Measurements from ENCODE around the gene LY6G5C. TPM values are rescaled to one million over a fixed set of nuclear protein-coding genes. Genes with fewer than 3 reads are reported as not detected.

LY6G5C gene
- total RNA-seq, 2 experiments from 2014 or later: 2.3 to 2.4 TPM

- Mint-ChIP-seq H3K36me3 (peaks cover 52% of the 10 kb centered on the region), H3K4me1 (peaks cover 51% of the 10 kb centered on the region)
- peak; percentile 85 for DNase-seq
Observed at GRCh38 chr6:31652925-31653724, 27.7 kb downstream of the LY6G5C start.

DNA sequence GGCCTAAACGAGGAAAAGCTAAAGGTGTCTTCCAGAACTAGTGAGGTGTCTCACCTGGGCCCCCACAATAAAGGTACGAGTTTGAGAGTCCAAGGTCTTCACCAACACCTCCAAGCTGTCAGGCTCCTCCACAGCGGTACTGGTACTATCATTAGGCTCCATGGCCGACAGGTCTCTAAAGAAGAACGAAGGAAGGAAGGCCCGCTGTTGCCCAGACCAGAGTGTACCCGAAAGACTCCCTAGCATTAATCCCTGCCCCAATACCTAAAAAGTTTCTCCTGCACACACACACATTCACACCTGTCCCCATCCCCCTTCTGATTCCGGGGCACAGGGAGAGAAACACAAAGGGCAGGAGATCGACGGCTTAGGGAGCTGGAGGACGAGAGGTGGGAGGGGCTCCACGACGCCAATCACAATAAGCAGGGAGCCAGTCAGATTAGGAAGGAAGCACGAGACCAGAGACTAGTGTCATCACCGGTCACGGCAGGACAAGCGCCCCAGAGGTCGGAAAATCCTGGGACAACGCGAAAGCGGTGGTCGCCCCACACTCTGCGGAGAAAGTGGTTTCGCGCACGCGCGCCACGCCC is 29.2 kb downstream of the LY6G5C start:
- Mint-ChIP-seq H3K4me1 (peaks cover 41% of the 10 kb centered on the region), H3K36me3 (peaks cover 47% of the 10 kb centered on the region)

More at GRCh38 chr6:31652925-31653724, 27.7 kb downstream of the LY6G5C start:
- Mint-ChIP-seq H3K9me3 (no peaks in the 10 kb centered on the region), H3K27ac (peak overlapping the region; percentile 100), H3K27me3 (peaks cover 6% of the 10 kb centered on the region), H3K4me3 (peak overlapping the region; percentile 98)

GRCh38 chr6:31645325-31645724 is 35.5 kb downstream of the LY6G5C start:
- no peak overlapping the region for H3K4me3 Mint-ChIP-seq
- H3K4me1 Mint-ChIP-seq: peaks cover 21% of the 10 kb centered on the region
- peaks cover 25% of the 10 kb centered on the region for H3K36me3 Mint-ChIP-seq
- H3K27me3 Mint-ChIP-seq: no peaks in the 10 kb centered on the region
- H3K27ac Mint-ChIP-seq: peak overlapping the region; percentile 25
- no peak for DNase-seq
- H3K9me3 Mint-ChIP-seq: no peaks in the 10 kb centered on the region

More for the DNA sequence above, 29.2 kb downstream of the LY6G5C start:
- H3K4me3 Mint-ChIP-seq: peak overlapping the region; percentile 98
- no peaks in the 10 kb centered on the region for H3K9me3 Mint-ChIP-seq
- no peak for DNase-seq
- H3K27ac Mint-ChIP-seq: peak overlapping the region; percentile 100
- H3K27me3 Mint-ChIP-seq: peaks cover 6% of the 10 kb centered on the region

- no peaks in the 10 kb centered on the region for H3K9me3 Mint-ChIP-seq
- no peaks in the 10 kb centered on the region for H3K27me3 Mint-ChIP-seq
- H3K4me1 Mint-ChIP-seq: peaks cover 19% of the 10 kb centered on the region
- H3K27ac Mint-ChIP-seq: no peak overlapping the region
- DNase-seq: no peak
- no peak overlapping the region for H3K4me3 Mint-ChIP-seq
- peaks cover 15% of the 10 kb centered on the region for H3K36me3 Mint-ChIP-seq
Observed at GRCh38 chr6:31643818-31644454, 36.9 kb downstream of the LY6G5C start.

GRCh38 chr6:31642798-31643570 is 37.9 kb downstream of the LY6G5C start:
- H3K4me1 Mint-ChIP-seq: peaks cover 18% of the 10 kb centered on the region
- H3K36me3 Mint-ChIP-seq: peaks cover 14% of the 10 kb centered on the region
- H3K4me3 Mint-ChIP-seq: no peak overlapping the region
- H3K27me3 Mint-ChIP-seq: no peaks in the 10 kb centered on the region
- no peak for DNase-seq
- no peak overlapping the region for H3K27ac Mint-ChIP-seq
- H3K9me3 Mint-ChIP-seq: no peaks in the 10 kb centered on the region

GRCh38 chr6:31641370-31641769 is 39.5 kb downstream of the LY6G5C start:
- DNase-seq: no peak
- Mint-ChIP-seq H3K4me3 (no peak overlapping the region), H3K36me3 (peaks cover 13% of the 10 kb centered on the region), H3K4me1 (peaks cover 18% of the 10 kb centered on the region), H3K27me3 (no peaks in the 10 kb centered on the region), H3K27ac (no peak overlapping the region), H3K9me3 (no peaks in the 10 kb centered on the region)

- Mint-ChIP-seq H3K4me3 (no peak overlapping the region), H3K9me3 (no peaks in the 10 kb centered on the region), H3K4me1 (peaks cover 18% of the 10 kb centered on the region), H3K27ac (peak overlapping the region; percentile 48), H3K27me3 (no peaks in the 10 kb centered on the region), H3K36me3 (peaks cover 13% of the 10 kb centered on the region)
- no peak for DNase-seq
Observed at GRCh38 chr6:31640612-31641011, 40.3 kb downstream of the LY6G5C start.

- H3K9me3 Mint-ChIP-seq: no peaks in the 10 kb centered on the region
- H3K36me3 Mint-ChIP-seq: peaks cover 9% of the 10 kb centered on the region
- no peak for DNase-seq
- peak overlapping the region; percentile 63 for H3K27ac Mint-ChIP-seq
- no peak overlapping the region for H3K4me3 Mint-ChIP-seq
- peaks cover 15% of the 10 kb centered on the region for H3K4me1 Mint-ChIP-seq
- H3K27me3 Mint-ChIP-seq: no peaks in the 10 kb centered on the region
Observed at GRCh38 chr6:31639449-31639861, 41.4 kb downstream of the LY6G5C start.

DNA sequence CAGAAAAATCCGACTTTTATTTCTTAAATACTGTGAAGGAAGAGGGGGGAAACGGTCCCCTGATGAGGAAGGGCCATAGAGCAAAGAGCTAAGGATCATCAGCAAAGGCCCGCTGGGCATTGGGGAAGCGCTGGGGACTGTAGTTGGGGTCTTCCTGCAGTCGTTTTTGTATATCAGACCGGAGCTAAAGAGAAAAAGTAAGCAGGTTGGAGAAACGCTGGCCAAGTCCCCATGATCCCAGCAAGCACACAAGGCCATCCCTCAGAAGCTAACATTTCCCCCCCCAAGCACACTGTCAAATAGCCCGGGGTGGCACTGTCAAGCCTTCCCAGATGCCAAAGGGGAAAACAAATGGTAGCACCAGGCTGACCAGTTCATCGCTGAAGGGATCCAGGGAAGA is 41.8 kb downstream of the LY6G5C start:
- Mint-ChIP-seq H3K36me3 (peaks cover 10% of the 10 kb centered on the region), H3K4me1 (peaks cover 15% of the 10 kb centered on the region), H3K27me3 (no peaks in the 10 kb centered on the region), H3K27ac (peak overlapping the region; percentile 63), H3K9me3 (no peaks in the 10 kb centered on the region), H3K4me3 (no peak overlapping the region)
- no peak for DNase-seq

- H3K9me3 Mint-ChIP-seq: no peaks in the 10 kb centered on the region
- peaks cover 14% of the 10 kb centered on the region for H3K36me3 Mint-ChIP-seq
- H3K4me3 Mint-ChIP-seq: no peak overlapping the region
- H3K27ac Mint-ChIP-seq: peak overlapping the region; percentile 58
- DNase-seq: no peak
- H3K4me1 Mint-ChIP-seq: peaks cover 18% of the 10 kb centered on the region
- no peaks in the 10 kb centered on the region for H3K27me3 Mint-ChIP-seq
Observed at GRCh38 chr6:31636698-31637596, 43.9 kb downstream of the LY6G5C start.

DNA sequence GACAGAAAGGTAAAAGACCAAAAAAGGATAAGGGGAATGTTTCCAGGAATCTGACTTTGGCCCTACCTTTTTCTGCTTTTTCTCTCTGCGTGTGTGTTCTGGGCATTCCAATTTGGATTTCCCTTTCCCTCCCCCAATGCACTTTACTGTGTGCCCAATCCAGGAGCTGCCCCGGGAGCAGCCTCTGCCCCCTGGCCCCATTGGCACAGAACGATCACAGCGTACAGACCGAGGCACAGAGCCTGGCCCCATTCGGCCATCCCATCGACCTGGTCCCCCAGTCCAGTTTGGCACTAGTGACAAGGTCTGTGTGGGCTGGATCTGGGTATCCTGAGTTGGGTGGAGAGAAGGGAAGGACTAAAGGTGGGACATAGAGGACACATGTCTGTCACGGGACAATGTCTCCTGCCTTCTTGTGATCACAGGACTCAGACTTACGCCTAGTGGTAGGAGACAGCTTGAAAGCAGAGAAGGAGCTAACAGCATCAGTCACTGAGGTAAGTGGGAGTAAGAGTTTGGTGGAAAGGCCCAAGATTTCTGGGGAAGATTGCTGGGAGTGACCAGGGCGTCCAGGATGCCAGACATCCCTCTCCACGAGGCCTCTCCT is 45.8 kb downstream of the LY6G5C start:
- Mint-ChIP-seq H3K27ac (peak overlapping the region; percentile 15), H3K4me3 (no peak overlapping the region), H3K4me1 (peaks cover 13% of the 10 kb centered on the region), H3K27me3 (no peaks in the 10 kb centered on the region), H3K9me3 (no peaks in the 10 kb centered on the region), H3K36me3 (peaks cover 25% of the 10 kb centered on the region)
- DNase-seq: no peak

GRCh38 chr6:31634131-31634530 is 46.7 kb downstream of the LY6G5C start:
- H3K36me3 Mint-ChIP-seq: peaks cover 30% of the 10 kb centered on the region
- H3K27ac Mint-ChIP-seq: peak overlapping the region; percentile 2
- H3K4me3 Mint-ChIP-seq: no peak overlapping the region
- peaks cover 6% of the 10 kb centered on the region for H3K4me1 Mint-ChIP-seq
- no peaks in the 10 kb centered on the region for H3K9me3 Mint-ChIP-seq
- H3K27me3 Mint-ChIP-seq: no peaks in the 10 kb centered on the region
- DNase-seq: no peak

GRCh38 chr6:31633447-31633846 is 47.4 kb downstream of the LY6G5C start:
- peaks cover 28% of the 10 kb centered on the region for H3K36me3 Mint-ChIP-seq
- H3K27ac Mint-ChIP-seq: peak overlapping the region; percentile 34
- H3K27me3 Mint-ChIP-seq: no peaks in the 10 kb centered on the region
- peaks cover 3% of the 10 kb centered on the region for H3K4me1 Mint-ChIP-seq
- no peaks in the 10 kb centered on the region for H3K9me3 Mint-ChIP-seq
- H3K4me3 Mint-ChIP-seq: no peak overlapping the region
- no peak for DNase-seq
